ENCODE data around the gene MANEA.
A peak's percentile ranks its signal among the peaks of the same experiment; 100 is the strongest.
"Not testable (repeated sequence)": the region's sequence is repeated elsewhere in the genome, so short reads cannot be mapped to it uniquely, and the experiment has no call there.

MANEA gene

GRCh38 chr6:95577304-95578105 is at the start of gene MANEA:
MANEA (plus strand) TSS chr6:95577535; CDS start chr6:95586440, 8,905 bp downstream.
- DNase-seq, result peak; percentile 79

- DNase-seq, result no peak
Observed at GRCh38 chr6:95529762-95530161, 47.6 kb upstream of the MANEA start.

GRCh38 chr6:95530176-95530819 is 47.0 kb upstream of the MANEA start:
- no peak for DNase-seq

- no peak for DNase-seq
Observed at GRCh38 chr6:95543798-95544197, 33.5 kb upstream of the MANEA start.

- no peak for DNase-seq
Observed at GRCh38 chr6:95544517-95545225, 32.7 kb upstream of the MANEA start.

- DNase-seq, result no peak
Observed at GRCh38 chr6:95545226-95545625, 32.1 kb upstream of the MANEA start.

- DNase-seq, result no peak
Observed at GRCh38 chr6:95545686-95546085, 31.6 kb upstream of the MANEA start.

GRCh38 chr6:95546148-95546547 is 31.2 kb upstream of the MANEA start:
- DNase-seq, result no peak

GRCh38 chr6:95547043-95547442 is 30.3 kb upstream of the MANEA start:
- DNase-seq, result no peak

GRCh38 chr6:95548188-95548786 is 29.0 kb upstream of the MANEA start:
- DNase-seq, result no peak

GRCh38 chr6:95551678-95552324 is 25.5 kb upstream of the MANEA start:
- DNase-seq, result no peak

GRCh38 chr6:95553880-95554279 is 23.5 kb upstream of the MANEA start:
- DNase-seq, result no peak

GRCh38 chr6:95560956-95561355 is 16.4 kb upstream of the MANEA start:
- not testable (repeated sequence) for DNase-seq

GRCh38 chr6:95569560-95569959 is 7.8 kb upstream of the MANEA start:
- no peak for DNase-seq

- DNase-seq, result no peak
Observed at GRCh38 chr6:95572098-95572497, 5.2 kb upstream of the MANEA start.

GRCh38 chr6:95574811-95575210 is 2.5 kb upstream of the MANEA start:
- no peak for DNase-seq

- DNase-seq, result no peak
Observed at GRCh38 chr6:95576218-95576997, 927 bp upstream of the MANEA start.

- no peak for DNase-seq
Observed at GRCh38 chr6:95576998-95577303, 384 bp upstream of the MANEA start.

GRCh38 chr6:95578106-95578410 is 723 bp downstream of the MANEA start:
- no peak for DNase-seq

GRCh38 chr6:95581073-95581472 is 3.7 kb downstream of the MANEA start:
- DNase-seq, result no peak

- not testable (repeated sequence) for DNase-seq
Observed at GRCh38 chr6:95584226-95584625, 6.9 kb downstream of the MANEA start.

- DNase-seq, result no peak
Observed at GRCh38 chr6:95587989-95588388, 10.7 kb downstream of the MANEA start.
